Psoas muscle (tissue), 8 donors: ENCODE results near the gene CAMK2A. TPM values are rescaled to one million over a fixed set of nuclear protein-coding genes. Genes with fewer than 3 reads are reported as not detected.

Experiments used
- ATAC-seq, 4 donors: fragments of 200-7000 bp; cut with Tn5 transposase; one replicate each; pipeline ENCODE4 v1.9.1; 2020; ENCODE audit warnings: moderate library complexity in 3 of 4, mild to moderate bottlenecking in 2 of 4
- DNase-seq, 2 donors: peaks; one replicate each; pipeline ENCODE4 v3.0.0-alpha.2; 2020
- H3K27ac ChIP-seq: fragments of 200-600 bp; one replicate; pipeline ENCODE4 v1.8.0; 2022
- H3K27me3 ChIP-seq, 3 donors: fragments of 200-600 bp in 1 of 3; one replicate each; pipeline versions ENCODE4 v1.6.1 to v1.8.0; 2013 to 2022; ENCODE audit warnings: low read length in 2 of 3, mild to moderate bottlenecking in 2 of 3, moderate library complexity in 1 of 3; ENCODE audit not compliant: insufficient read depth in 3 of 3
- H3K36me3 ChIP-seq, 2 donors: fragments of 200-600 bp in 1 of 2; one replicate each; pipeline versions ENCODE4 v1.6.1 to v1.8.0; 2013 to 2022; ENCODE audit warnings: low read depth in 1 of 2, mild to moderate bottlenecking in 1 of 2, moderate library complexity in 1 of 2; ENCODE audit not compliant: insufficient read depth in 1 of 2
- H3K4me1 ChIP-seq: fragments of 200-600 bp; one replicate; pipeline ENCODE4 v1.8.0; 2022
- H3K4me3 ChIP-seq: fragments of 200-600 bp; one replicate; pipeline ENCODE4 v1.8.0; 2022; ENCODE audit warnings: mild to moderate bottlenecking
- H3K9me3 ChIP-seq: fragments of 200-600 bp; one replicate; pipeline ENCODE4 v1.8.0; 2022
- CTCF ChIP-seq: fragments of 200-600 bp; IDR thresholded peaks from one replicate; pipeline ENCODE4 v1.8.0; 2022; ENCODE audit warnings: antibody characterized with exemption
- WGBS, 3 donors: extraction: QIAGEN DNeasy Blood & Tissue Kit; methylation state at CpG; one replicate each; pipeline versions ENCODE4 v1.1.6 to v1.1.7; 2013; 5-methylcytosine and 5-hydroxymethylcytosine counted together
- intact Hi-C, 2 donors: fragments of 100-400 bp; cut with DNase I; formaldehyde crosslinking; loops; one replicate each; pipeline versions ENCODE4 v1.11.0 to v1.14.2; 2022
- polyA plus RNA-seq, 3 donors: library from polyadenylated mRNA; stranded (reverse); fragments of 200-250 nt; gene quantifications; one replicate each; pipeline ENCODE4 v1.2.3, GENCODE V29; 2013
- total RNA-seq, 4 donors: library from RNA; stranded (reverse); fragmentation: NEBNext Ultra II Directional in 2 of 4; extraction: Animal tissue kit (Norgen Biotek cat#: 25700) in 2 of 4; gene quantifications; one replicate each; pipeline versions ENCODE4 v1.2.1 to v1.2.4, GENCODE V29; 2021 to 2023
- donor health status: healthy with polysubstance abuse.
- donor health status: DM: no; HTN: no; CAD: no; lungs with moderate emphysema.
- donor health status: Bipolar disorder and iron deficiency.
- donor health status: healthy.
- donor health status: DM: yes; HTN: yes; CAD: no.
- donor health status: DM: no; HTN: no; CAD: no.
- donor health status: DM: no; HTN: no; CAD: no.
- donor health status: DM: yes; HTN: yes; CAD: no.

The CAMK2A gene
- total and polyA plus RNA-seq, 7 donors, result 8.1 to 118 (median 45.3) TPM

GRCh38 chr5:150224483-150225027 is 65.0 kb downstream of the CAMK2A start:
- intact Hi-C loops, result no loop called here
- WGBS, 3 donors, result 62 to 72% (median 64%) methylated on average over 8 of the region's 8 CpGs
- H3K4me1 ChIP-seq, result no peaks in the 10 kb centered on the region
- ATAC-seq (no peak), DNase-seq (no peak)
- no peaks in the 10 kb centered on the region for H3K27me3 ChIP-seq
- H3K36me3 ChIP-seq, result peaks cover 0 to 66% of the 10 kb centered on the region in 2 donors
- H3K27ac ChIP-seq, result no peak overlapping the region
- TF ChIP-seq CTCF, result no peak
- H3K9me3 ChIP-seq, result no peaks in the 10 kb centered on the region
- no peak overlapping the region for H3K4me3 ChIP-seq

- Histone ChIP-seq H3K9me3 (no peaks in the 10 kb centered on the region), H3K4me3 (no peak overlapping the region), H3K27me3 (no peaks in the 10 kb centered on the region), H3K36me3 (peaks cover 0 to 57% of the 10 kb centered on the region in 2 donors), H3K4me1 (no peaks in the 10 kb centered on the region), H3K27ac (no peak overlapping the region)
- ATAC-seq (no peak), DNase-seq (no peak)
- intact Hi-C loops, result no loop called here
- TF ChIP-seq CTCF, result no peak
- WGBS, 3 donors, result 86 to 88% (median 88%) methylated on average over 7 of the region's 7 CpGs
These were observed 66.1 kb downstream of the CAMK2A start for GRCh38 chr5:150223474-150223873.

- H3K9me3 ChIP-seq, result no peaks in the 10 kb centered on the region
- no peak for ATAC-seq
- intact Hi-C loops, result no loop called here
- WGBS, 3 donors, result 89 to 91% (median 90%) methylated on average over 21 of the region's 21 CpGs
- no peak for TF ChIP-seq CTCF
- H3K4me3 ChIP-seq, result no peak overlapping the region
- no peak overlapping the region for H3K27ac ChIP-seq
- DNase-seq, result no peak
- H3K4me1 ChIP-seq, result no peaks in the 10 kb centered on the region
- H3K27me3 ChIP-seq, result no peaks in the 10 kb centered on the region
- peaks cover 0 to 51% of the 10 kb centered on the region in 2 donors for H3K36me3 ChIP-seq
These were observed 66.7 kb downstream of the CAMK2A start for GRCh38 chr5:150222906-150223305.

GRCh38 chr5:150221471-150221870 is 68.1 kb downstream of the CAMK2A start:
- intact Hi-C loops, result no loop called here
- DNase-seq, result no peak
- no peak for ATAC-seq
- Histone ChIP-seq H3K27me3 (no peaks in the 10 kb centered on the region), H3K4me1 (no peaks in the 10 kb centered on the region), H3K36me3 (peaks cover 0 to 40% of the 10 kb centered on the region in 2 donors), H3K9me3 (no peaks in the 10 kb centered on the region), H3K4me3 (no peak overlapping the region), H3K27ac (no peak overlapping the region)
- no peak for TF ChIP-seq CTCF
- whole genome bisulfite sequencing, 3 donors, result 75 to 81% (median 75%) methylated on average over 5 of the region's 5 CpGs

GRCh38 chr5:150219861-150220260 is 69.7 kb downstream of the CAMK2A start:
- no peaks in the 10 kb centered on the region for H3K27me3 ChIP-seq
- H3K4me1 ChIP-seq, result no peaks in the 10 kb centered on the region
- H3K4me3 ChIP-seq, result no peak overlapping the region
- no peak for DNase-seq
- no peak for TF ChIP-seq CTCF
- H3K27ac ChIP-seq, result peak overlapping the region; percentile 30
- no peaks in the 10 kb centered on the region for H3K9me3 ChIP-seq
- peak in 1 of 4 donors; percentile 11 for ATAC-seq
- intact Hi-C loops, result loop anchor here in 1 of 2 donors (5.0 kb wide), 1 partner anchor 198 kb away; no protein-coding TSS in a partner anchor
- WGBS, 3 donors, result 40 to 73% (median 64%) methylated on average over 2 of the region's 2 CpGs
- H3K36me3 ChIP-seq, result peaks cover 0 to 29% of the 10 kb centered on the region in 2 donors
